HepG2 (cell line): Measurements from ENCODE around the gene AHR. TPM values are rescaled to one million over a fixed set of nuclear protein-coding genes. Genes with fewer than 3 reads are reported as not detected.

ENCODE experiments used
- FLYWCH1 ChIP-seq: sonication (generic); formaldehyde crosslinking; IDR thresholded peaks from 2 replicates; pipeline ENCODE4 v1.8.1; 2023; ENCODE audit warnings: mild to moderate bottlenecking, missing genetic modification reagents
- HHEX ChIP-seq: IDR thresholded peaks from 2 replicates; pipeline ENCODE4 v1.6.1; 2016; ENCODE audit warnings: control low read depth
- HNRNPL ChIP-seq: fragments of 200-400 bp; formaldehyde crosslinking; IDR thresholded peaks from 2 replicates; pipeline ENCODE4 v1.6.1; 2017; ENCODE audit warnings: mild to moderate bottlenecking, low read depth, low read length
- IKZF1 ChIP-seq: fragments of 450-650 bp; IDR thresholded peaks from 2 replicates; pipeline ENCODE4 v1.7.1; 2016
- NFYB ChIP-seq: sonication (generic); formaldehyde crosslinking; IDR thresholded peaks from 2 replicates; pipeline ENCODE4 v1.4.0; 2020; ENCODE audit warnings: missing genetic modification reagents
- REL ChIP-seq: sonication (generic); formaldehyde crosslinking; conservative IDR thresholded peaks from 2 replicates; pipeline ENCODE4 v1.8.0; 2022; ENCODE audit warnings: mild to moderate bottlenecking, missing genetic modification reagents, moderate library complexity
- SNAPC2 ChIP-seq: sonication (generic); formaldehyde crosslinking; IDR thresholded peaks from 2 replicates; pipeline ENCODE4 v1.8.1; 2022; ENCODE audit warnings: mild to moderate bottlenecking, missing genetic modification reagents
- SPEN ChIP-seq: sonication (generic); formaldehyde crosslinking; IDR thresholded peaks from 2 replicates; pipeline ENCODE4 v1.5.1; 2020; ENCODE audit warnings: low read depth, mild to moderate bottlenecking, missing genetic modification reagents
- ZBTB21 ChIP-seq: sonication (generic); formaldehyde crosslinking; IDR thresholded peaks from 2 replicates; pipeline ENCODE4 v1.4.0; 2020; ENCODE audit warnings: missing genetic modification reagents
- ZFAT ChIP-seq: sonication (generic); formaldehyde crosslinking; conservative IDR thresholded peaks from 2 replicates; pipeline ENCODE4 v1.8.1; 2023; ENCODE audit warnings: missing genetic modification reagents, inconsistent platforms
- ZNF230 ChIP-seq: sonication (generic); formaldehyde crosslinking; IDR thresholded peaks from 2 replicates; pipeline ENCODE4 v1.4.0; 2020; ENCODE audit warnings: mild to moderate bottlenecking, missing genetic modification reagents
- ZNF3 ChIP-seq: IDR thresholded peaks from 2 replicates; pipeline ENCODE4 v1.7.0; 2017; ENCODE audit warnings: inconsistent platforms
- ZNF432 ChIP-seq: sonication (generic); formaldehyde crosslinking; IDR thresholded peaks from 2 replicates; pipeline ENCODE4 v1.5.0; 2020; ENCODE audit warnings: missing genetic modification reagents, mild to moderate bottlenecking, borderline replicate concordance
- ZNF546 ChIP-seq: sonication (generic); formaldehyde crosslinking; conservative IDR thresholded peaks from 2 replicates; pipeline ENCODE4 v1.8.1; 2023; ENCODE audit warnings: mild to moderate bottlenecking, missing genetic modification reagents
- ZSCAN30 ChIP-seq: sonication (generic); formaldehyde crosslinking; IDR thresholded peaks from 2 replicates; pipeline ENCODE4 v1.5.0; 2020; ENCODE audit warnings: mild to moderate bottlenecking, missing genetic modification reagents
- polyA plus RNA-seq, 8 experiments: library from polyadenylated mRNA; depleted of rRNA in 3 of 8; stranded (reverse) in 7 of 8; unstranded in 1 of 8; fragments of >200 nt; fragmentation: Illumina TruSeq in 4 of 8; extraction: Trizol in 4 of 8; gene quantifications; 2 replicates each; pipeline versions ENCODE4 v1.2.1 to v1.2.3, GENCODE V29; 2011 to 2016; ENCODE audit warnings: low read depth in 4 of 8, missing spikeins in 1 of 8, mixed read lengths in 1 of 8; ENCODE audit not compliant: insufficient read depth in 1 of 8
- total RNA-seq, 5 experiments: library from RNA; depleted of rRNA; stranded (reverse); fragments of >200 nt; fragmentation: Illumina TruSeq; extraction: Trizol; gene quantifications; 2 replicates each; pipeline ENCODE4 v1.2.3, GENCODE V29; 2016; ENCODE audit warnings: low read depth in 1 of 5
- TF ChIP-seq, protein P1 (sequence below), 2 experiments: sonication (generic) in 1 of 2; formaldehyde crosslinking in 1 of 2; IDR thresholded peaks; 2 replicates each; pipeline versions ENCODE4 v1.6.1 to v1.9.0; 2014 to 2022; ENCODE audit warnings: antibody characterized with exemption in 1 of 2, borderline replicate concordance in 1 of 2, inconsistent platforms in 1 of 2, low read depth in 1 of 2, missing genetic modification reagents in 1 of 2
- TF ChIP-seq, protein P2 (sequence below): IDR thresholded peaks from 2 replicates; pipeline ENCODE4 v1.6.1; 2016; ENCODE audit warnings: missing genetic modification reagents, missing compliant biosample characterization
- TF ChIP-seq, protein P3 (sequence below): sonication (generic); formaldehyde crosslinking; IDR thresholded peaks from 2 replicates; pipeline ENCODE4 v1.9.0; 2021; ENCODE audit warnings: missing genetic modification reagents, mild to moderate bottlenecking, borderline replicate concordance
- TF ChIP-seq, protein P4 (sequence below): IDR thresholded peaks from 2 replicates; pipeline ENCODE4 v1.6.1; 2016; ENCODE audit warnings: mild to moderate bottlenecking
- TF ChIP-seq, protein P5 (sequence below): sonication (generic); formaldehyde crosslinking; IDR thresholded peaks from 2 replicates; pipeline ENCODE4 v1.8.0; 2022; ENCODE audit warnings: mild to moderate bottlenecking, missing genetic modification reagents

Gene AHR
- total and polyA plus RNA-seq, 2 of the 13 experiments (the other 11 are each of a cell fraction or from before 2014, with no cell fraction given), result 9.0 to 31.3 TPM

DNA sequence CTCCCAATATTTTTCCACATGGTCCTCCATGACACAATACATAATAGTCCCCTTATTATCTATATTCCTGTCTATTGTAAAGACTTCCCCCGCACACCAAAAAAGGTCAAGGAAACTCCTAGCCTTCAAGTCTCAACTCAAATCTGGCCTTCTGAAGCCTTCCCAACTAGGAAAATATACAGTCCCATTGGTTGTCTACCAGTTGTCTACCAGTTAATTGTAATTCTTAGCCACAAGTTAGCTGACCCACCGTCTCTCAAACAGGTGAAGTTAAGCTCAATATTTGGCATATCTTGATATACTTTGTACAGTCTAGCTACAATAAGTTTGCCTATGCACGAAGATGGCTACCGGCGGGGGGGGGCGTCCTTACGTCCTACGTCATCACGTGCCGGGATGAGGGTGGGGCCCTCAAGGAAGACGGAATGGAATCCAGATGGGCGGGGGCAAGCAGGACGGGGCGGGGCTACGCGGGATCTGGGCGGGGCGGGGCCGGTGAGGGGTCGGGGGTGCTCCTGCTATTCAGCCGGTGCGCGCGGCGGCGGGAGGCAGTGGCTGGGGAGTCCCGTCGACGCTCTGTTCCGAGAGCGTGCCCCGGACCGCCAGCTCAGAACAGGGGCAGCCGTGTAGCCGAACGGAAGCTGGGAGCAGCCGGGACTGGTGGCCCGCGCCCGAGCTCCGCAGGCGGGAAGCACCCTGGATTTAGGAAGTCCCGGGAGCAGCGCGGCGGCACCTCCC lies at the start of gene AHR (continued):
- TF ChIP-seq, protein P1, sequence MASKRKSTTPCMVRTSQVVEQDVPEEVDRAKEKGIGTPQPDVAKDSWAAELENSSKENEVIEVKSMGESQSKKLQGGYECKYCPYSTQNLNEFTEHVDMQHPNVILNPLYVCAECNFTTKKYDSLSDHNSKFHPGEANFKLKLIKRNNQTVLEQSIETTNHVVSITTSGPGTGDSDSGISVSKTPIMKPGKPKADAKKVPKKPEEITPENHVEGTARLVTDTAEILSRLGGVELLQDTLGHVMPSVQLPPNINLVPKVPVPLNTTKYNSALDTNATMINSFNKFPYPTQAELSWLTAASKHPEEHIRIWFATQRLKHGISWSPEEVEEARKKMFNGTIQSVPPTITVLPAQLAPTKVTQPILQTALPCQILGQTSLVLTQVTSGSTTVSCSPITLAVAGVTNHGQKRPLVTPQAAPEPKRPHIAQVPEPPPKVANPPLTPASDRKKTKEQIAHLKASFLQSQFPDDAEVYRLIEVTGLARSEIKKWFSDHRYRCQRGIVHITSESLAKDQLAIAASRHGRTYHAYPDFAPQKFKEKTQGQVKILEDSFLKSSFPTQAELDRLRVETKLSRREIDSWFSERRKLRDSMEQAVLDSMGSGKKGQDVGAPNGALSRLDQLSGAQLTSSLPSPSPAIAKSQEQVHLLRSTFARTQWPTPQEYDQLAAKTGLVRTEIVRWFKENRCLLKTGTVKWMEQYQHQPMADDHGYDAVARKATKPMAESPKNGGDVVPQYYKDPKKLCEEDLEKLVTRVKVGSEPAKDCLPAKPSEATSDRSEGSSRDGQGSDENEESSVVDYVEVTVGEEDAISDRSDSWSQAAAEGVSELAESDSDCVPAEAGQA (IDR thresholded peaks at IDR 0.05; ENCODE audit: low read depth), result peak; percentile 70
- TF ChIP-seq, protein P1 (CRISPR knock-in tag; IDR thresholded peaks at IDR 0.05; ENCODE audit: borderline replicate concordance), result no peak
- TF ChIP-seq, protein P2, sequence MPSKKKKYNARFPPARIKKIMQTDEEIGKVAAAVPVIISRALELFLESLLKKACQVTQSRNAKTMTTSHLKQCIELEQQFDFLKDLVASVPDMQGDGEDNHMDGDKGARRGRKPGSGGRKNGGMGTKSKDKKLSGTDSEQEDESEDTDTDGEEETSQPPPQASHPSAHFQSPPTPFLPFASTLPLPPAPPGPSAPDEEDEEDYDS (CRISPR knock-in tag), result peak; percentile 66
- no peak for TF ChIP-seq IKZF1
- TF ChIP-seq ZNF230 (CRISPR knock-in tag), result no peak
- TF ChIP-seq, protein P3, sequence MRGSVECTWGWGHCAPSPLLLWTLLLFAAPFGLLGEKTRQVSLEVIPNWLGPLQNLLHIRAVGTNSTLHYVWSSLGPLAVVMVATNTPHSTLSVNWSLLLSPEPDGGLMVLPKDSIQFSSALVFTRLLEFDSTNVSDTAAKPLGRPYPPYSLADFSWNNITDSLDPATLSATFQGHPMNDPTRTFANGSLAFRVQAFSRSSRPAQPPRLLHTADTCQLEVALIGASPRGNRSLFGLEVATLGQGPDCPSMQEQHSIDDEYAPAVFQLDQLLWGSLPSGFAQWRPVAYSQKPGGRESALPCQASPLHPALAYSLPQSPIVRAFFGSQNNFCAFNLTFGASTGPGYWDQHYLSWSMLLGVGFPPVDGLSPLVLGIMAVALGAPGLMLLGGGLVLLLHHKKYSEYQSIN, result no peak
- TF ChIP-seq ZNF546, result no peak
- TF ChIP-seq HNRNPL, result 0 out of 2 replicates have a peak, but pooled peaks have one; percentile 48
- no peak for TF ChIP-seq FLYWCH1 (CRISPR knock-in tag)
- TF ChIP-seq ZSCAN30, result no peak
- TF ChIP-seq REL (CRISPR knock-in tag), result peak; percentile 66; the same call in 1 of the 2 replicates
- TF ChIP-seq, protein P4, sequence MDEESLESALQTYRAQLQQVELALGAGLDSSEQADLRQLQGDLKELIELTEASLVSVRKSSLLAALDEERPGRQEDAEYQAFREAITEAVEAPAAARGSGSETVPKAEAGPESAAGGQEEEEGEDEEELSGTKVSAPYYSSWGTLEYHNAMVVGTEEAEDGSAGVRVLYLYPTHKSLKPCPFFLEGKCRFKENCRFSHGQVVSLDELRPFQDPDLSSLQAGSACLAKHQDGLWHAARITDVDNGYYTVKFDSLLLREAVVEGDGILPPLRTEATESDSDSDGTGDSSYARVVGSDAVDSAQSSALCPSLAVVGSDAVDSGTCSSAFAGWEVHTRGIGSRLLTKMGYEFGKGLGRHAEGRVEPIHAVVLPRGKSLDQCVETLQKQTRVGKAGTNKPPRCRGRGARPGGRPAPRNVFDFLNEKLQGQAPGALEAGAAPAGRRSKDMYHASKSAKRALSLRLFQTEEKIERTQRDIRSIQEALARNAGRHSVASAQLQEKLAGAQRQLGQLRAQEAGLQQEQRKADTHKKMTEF (CRISPR knock-in tag), result peak; percentile 81; the same call in 1 of the 2 replicates
- TF ChIP-seq ZBTB21 (CRISPR knock-in tag), result no peak
- TF ChIP-seq NFYB (CRISPR knock-in tag), result no peak
- no peak for TF ChIP-seq SNAPC2
- no peak; the same call in 1 of the 2 replicates for TF ChIP-seq SPEN (CRISPR knock-in tag)
- no peak for TF ChIP-seq ZFAT (CRISPR knock-in tag)
- TF ChIP-seq HHEX (CRISPR knock-in tag), result no peak
- TF ChIP-seq ZNF432, result no peak
- TF ChIP-seq, protein P5, sequence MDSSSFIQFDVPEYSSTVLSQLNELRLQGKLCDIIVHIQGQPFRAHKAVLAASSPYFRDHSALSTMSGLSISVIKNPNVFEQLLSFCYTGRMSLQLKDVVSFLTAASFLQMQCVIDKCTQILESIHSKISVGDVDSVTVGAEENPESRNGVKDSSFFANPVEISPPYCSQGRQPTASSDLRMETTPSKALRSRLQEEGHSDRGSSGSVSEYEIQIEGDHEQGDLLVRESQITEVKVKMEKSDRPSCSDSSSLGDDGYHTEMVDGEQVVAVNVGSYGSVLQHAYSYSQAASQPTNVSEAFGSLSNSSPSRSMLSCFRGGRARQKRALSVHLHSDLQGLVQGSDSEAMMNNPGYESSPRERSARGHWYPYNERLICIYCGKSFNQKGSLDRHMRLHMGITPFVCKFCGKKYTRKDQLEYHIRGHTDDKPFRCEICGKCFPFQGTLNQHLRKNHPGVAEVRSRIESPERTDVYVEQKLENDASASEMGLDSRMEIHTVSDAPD, result no peak
- TF ChIP-seq ZNF3 (CRISPR knock-in tag), result no peak
